Measurements from ENCODE around the gene ZNF724.
A peak's percentile ranks its signal among the peaks of the same experiment; 100 is the strongest.
"Not testable (repeated sequence)": the region's sequence is repeated elsewhere in the genome, so short reads cannot be mapped to it uniquely, and the experiment has no call there.

Gene ZNF724

GRCh38 chr19:23283925-23284324 is 33.7 kb upstream of the ZNF724 start:
- H3K4me3 ChIP-seq (replicated peaks; ENCODE audit: low read depth, low read length): no peak overlapping the region
- peak; percentile 66 for TF ChIP-seq CTCF (IDR thresholded peaks at IDR 0.05; ENCODE audit: insufficient read depth, low read length, poor library complexity, severe bottlenecking)

GRCh38 chr19:23281663-23282276 is 31.6 kb upstream of the ZNF724 start:
- no peak for TF ChIP-seq CTCF (IDR thresholded peaks at IDR 0.05; ENCODE audit: insufficient read depth, low read length, poor library complexity, severe bottlenecking)

More at GRCh38 chr19:23283925-23284324, 33.7 kb upstream of the ZNF724 start:
- DNase-seq (ENCODE audit: extremely low read depth, insufficient read length): no peak
- Histone ChIP-seq H3K36me3 (ENCODE audit: control insufficient read depth, insufficient read depth, low read length) (no peaks in the 10 kb centered on the region), H3K27me3 (replicated peaks; ENCODE audit: control insufficient read depth, insufficient read depth, low read length) (no peaks in the 10 kb centered on the region)

GRCh38 chr19:23278118-23278517 is 27.9 kb upstream of the ZNF724 start:
- H3K36me3 ChIP-seq (ENCODE audit: control insufficient read depth, insufficient read depth, low read length); DNase-seq (ENCODE audit: extremely low read depth, insufficient read length): not testable (repeated sequence)

More at GRCh38 chr19:23281663-23282276, 31.6 kb upstream of the ZNF724 start:
- DNase-seq (ENCODE audit: extremely low read depth, insufficient read length): no peak
- Histone ChIP-seq H3K27me3 (replicated peaks; ENCODE audit: control insufficient read depth, insufficient read depth, low read length) (no peaks in the 10 kb centered on the region), H3K36me3 (ENCODE audit: control insufficient read depth, insufficient read depth, low read length) (no peaks in the 10 kb centered on the region), H3K4me3 (replicated peaks; ENCODE audit: low read depth, low read length) (no peak overlapping the region)

GRCh38 chr19:23273590-23274412 is 23.6 kb upstream of the ZNF724 start:
- Histone ChIP-seq H3K27me3 (replicated peaks; ENCODE audit: control insufficient read depth, insufficient read depth, low read length) (no peaks in the 10 kb centered on the region), H3K36me3 (ENCODE audit: control insufficient read depth, insufficient read depth, low read length) (peaks cover 1% of the 10 kb centered on the region; the same call in 1 of the 2 replicates), H3K4me3 (replicated peaks; ENCODE audit: low read depth, low read length) (peak overlapping the region; percentile 97)
- no peak for TF ChIP-seq CTCF (IDR thresholded peaks at IDR 0.05; ENCODE audit: insufficient read depth, low read length, poor library complexity, severe bottlenecking)
- DNase-seq (ENCODE audit: extremely low read depth, insufficient read length): peak; percentile 91

More at GRCh38 chr19:23278118-23278517, 27.9 kb upstream of the ZNF724 start:
- not testable (repeated sequence) for H3K27me3 ChIP-seq (replicated peaks; ENCODE audit: control insufficient read depth, insufficient read depth, low read length); H3K4me3 ChIP-seq (replicated peaks; ENCODE audit: low read depth, low read length)

GRCh38 chr19:23273022-23273589 is 22.9 kb upstream of the ZNF724 start:
- H3K36me3 ChIP-seq (ENCODE audit: control insufficient read depth, insufficient read depth, low read length): peaks cover 1% of the 10 kb centered on the region; the same call in 1 of the 2 replicates
- H3K27me3 ChIP-seq (replicated peaks; ENCODE audit: control insufficient read depth, insufficient read depth, low read length): no peaks in the 10 kb centered on the region
- H3K4me3 ChIP-seq (replicated peaks; ENCODE audit: low read depth, low read length): peak overlapping the region; percentile 97
- no peak for DNase-seq (ENCODE audit: extremely low read depth, insufficient read length)
- TF ChIP-seq CTCF (IDR thresholded peaks at IDR 0.05; ENCODE audit: insufficient read depth, low read length, poor library complexity, severe bottlenecking): no peak
